Activated B cell treated with CpG ODN at 0.5 μM for 24 hours (primary cell): ENCODE data around the gene RHEBL1. TPM values are rescaled to one million over a fixed set of nuclear protein-coding genes. Genes with fewer than 3 reads are reported as not detected.
A peak's percentile ranks its signal among the peaks of the same experiment; 100 is the strongest.
"Not testable (repeated sequence)": the region's sequence is repeated elsewhere in the genome, so short reads cannot be mapped to it uniquely, and the experiment has no call there.

Source experiments
- ATAC-seq: fragments of 200-7000 bp; cut with Tn5 transposase; one replicate; pipeline ENCODE4 v1.10.0; 2021; ENCODE audit warnings: low read depth, mild to moderate bottlenecking, moderate library complexity
- CTCF ChIA-PET: fragments of 350-600 bp; sonication (Branson Sonifier 250); formaldehyde crosslinking; loops from one replicate; lab custom pipeline; 2021; ENCODE audit warnings: antibody characterized with exemption; lab: Charles Lee
- POLR2A ChIA-PET: fragments of 350-600 bp; sonication (Branson Sonifier 250); formaldehyde crosslinking; loops from one replicate; lab custom pipeline; 2021; ENCODE audit warnings: antibody characterized with exemption; lab: Charles Lee
- DNase-seq: peaks from one replicate; pipeline ENCODE4 v3.0.0; 2022
- H3K27ac Mint-ChIP-seq: one replicate; pipeline ENCODE4 v1.8.0; 2020; ENCODE audit warnings: mixed read lengths
- H3K27me3 Mint-ChIP-seq: one replicate; pipeline ENCODE4 v1.8.0; 2021; ENCODE audit warnings: mixed read lengths
- H3K36me3 Mint-ChIP-seq: one replicate; pipeline ENCODE4 v1.8.0; 2021; ENCODE audit warnings: low read depth, mixed read lengths
- H3K4me1 Mint-ChIP-seq: one replicate; pipeline ENCODE4 v1.8.0; 2021; ENCODE audit warnings: mixed read lengths
- H3K4me3 Mint-ChIP-seq: one replicate; pipeline ENCODE4 v1.8.0; 2020; ENCODE audit warnings: mild to moderate bottlenecking, mixed read lengths
- H3K9me3 Mint-ChIP-seq: one replicate; pipeline ENCODE4 v1.8.0; 2020; ENCODE audit warnings: mixed read lengths
- CTCF ChIP-seq: fragments of 200-600 bp; IDR thresholded peaks from one replicate; pipeline ENCODE4 v1.8.0; 2022; ENCODE audit warnings: antibody characterized with exemption, mild to moderate bottlenecking
- intact Hi-C: fragments of 100-400 bp; cut with micrococcal nuclease; formaldehyde crosslinking; loops from one replicate; pipeline ENCODE4 v1.15.1; 2024
- total RNA-seq: library from RNA; stranded (reverse); gene quantifications from 2 replicates; pipeline ENCODE4 v1.2.3, GENCODE V29; 2022

The RHEBL1 gene
- total RNA-seq, 1 donor from 2014 or later, result 3.2 TPM

GRCh38 chr12:49066120-49066519 lies 3.7 kb downstream of the RHEBL1 start:
- intact Hi-C loops, result loop anchor here (10.0 kb wide), 1 partner anchor 279 kb away; the partner anchor contains the start of gene DNAJC22
- Mint-ChIP-seq H3K4me3 (no peak overlapping the region), H3K9me3 (no peaks in the 10 kb centered on the region), H3K4me1 (peaks cover 24% of the 10 kb centered on the region), H3K36me3 (peaks cover 8% of the 10 kb centered on the region), H3K27me3 (no peaks in the 10 kb centered on the region), H3K27ac (no peak overlapping the region)
- no peak for TF ChIP-seq CTCF
- ChIA-PET POLR2A (interaction anchor here (1.0 to 2.3 kb wide), 2 partner anchors 22 to 65 kb away, joined by 3 to 5 read pairs; partner anchors contain the start of gene TUBA1B), CTCF (interaction anchor here (1.5 to 6.7 kb wide), 4 partner anchors 22 to 169 kb away, joined by 3 to 79 read pairs (median 22); partner anchors contain the start of genes DHH and TUBA1B)
- no peak for DNase-seq
- no peak for ATAC-seq

GRCh38 chr12:49064767-49065152 lies 5.0 kb downstream of the RHEBL1 start:
- no peaks in the 10 kb centered on the region for H3K27me3 Mint-ChIP-seq
- no peak for TF ChIP-seq CTCF
- no peak overlapping the region for H3K4me3 Mint-ChIP-seq
- POLR2A ChIA-PET, result interaction anchor here (0.8 to 3.1 kb wide), 5 partner anchors 27 to 170 kb away, joined by 3 to 11 read pairs (median 8); partner anchors contain the start of genes LMBR1L, TUBA1A and TUBA1B
- DNase-seq (no peak), ATAC-seq (no peak)
- intact Hi-C loops, result loop anchor here (1.0 to 10.0 kb wide), 5 partner anchors 24 to 280 kb away; partner anchors contain the start of gene DNAJC22
- peaks cover 11% of the 10 kb centered on the region for H3K36me3 Mint-ChIP-seq
- CTCF ChIA-PET, result interaction anchor here (0.8 to 6.7 kb wide), 18 partner anchors 9 to 233 kb away, joined by 3 to 79 read pairs (median 4); partner anchors contain the start of genes DHH and TUBA1B
- peaks cover 19% of the 10 kb centered on the region for H3K4me1 Mint-ChIP-seq
- no peaks in the 10 kb centered on the region for H3K9me3 Mint-ChIP-seq
- no peak overlapping the region for H3K27ac Mint-ChIP-seq

GRCh38 chr12:49061916-49062315 lies 7.9 kb downstream of the RHEBL1 start:
- ATAC-seq, H3K27ac Mint-ChIP-seq, H3K27me3 Mint-ChIP-seq, POLR2A ChIA-PET, H3K9me3 Mint-ChIP-seq, DNase-seq: not testable (repeated sequence)
- peak overlapping the region; percentile 97 for H3K4me3 Mint-ChIP-seq
- peaks cover 10% of the 10 kb centered on the region for H3K36me3 Mint-ChIP-seq
- CTCF ChIA-PET, result interaction anchor here (4.3 to 6.7 kb wide), 2 partner anchors 32 to 38 kb away, joined by 55 to 79 read pairs; partner anchors contain the start of gene DHH
- intact Hi-C loops, result loop anchor here (2.0 to 10.0 kb wide), 4 partner anchors 49 to 283 kb away; partner anchors contain the start of genes DDN, DNAJC22, LMBR1L and TUBA1A
- peaks cover 36% of the 10 kb centered on the region for H3K4me1 Mint-ChIP-seq

- peak overlapping the region; percentile 97 for H3K27ac Mint-ChIP-seq
- DNase-seq, result no peak
- no peaks in the 10 kb centered on the region for H3K9me3 Mint-ChIP-seq
- ChIA-PET POLR2A (interaction anchor here (0.5 to 1.5 kb wide), 3 partner anchors 49 to 127 kb away, joined by 3 to 12 read pairs (median 4); partner anchors contain the start of gene TUBA1B), CTCF (interaction anchor here (4.3 kb wide), 1 partner anchor 38 kb away, joined by 55 read pairs; no protein-coding TSS in a partner anchor)
- no peak for TF ChIP-seq CTCF
- peak; percentile 0 for ATAC-seq
- H3K4me3 Mint-ChIP-seq, result peak overlapping the region; percentile 97
- intact Hi-C loops, result loop anchor here (2.0 to 10.0 kb wide), 4 partner anchors 50 to 284 kb away; partner anchors contain the start of genes DDN, DNAJC22, LMBR1L and TUBA1A
- H3K36me3 Mint-ChIP-seq, result peaks cover 10% of the 10 kb centered on the region
- no peaks in the 10 kb centered on the region for H3K27me3 Mint-ChIP-seq
- H3K4me1 Mint-ChIP-seq, result peaks cover 43% of the 10 kb centered on the region
These were observed 8.6 kb downstream of the RHEBL1 start for GRCh38 chr12:49061157-49061650.

GRCh38 chr12:49060237-49061156 lies 9.3 kb downstream of the RHEBL1 start, which contains the start of gene KMT2D:
TSS of gene KMT2D (minus strand) at chr12:49060794. CDS start at chr12:49055324, 5,470 bp downstream.
- peak; percentile 67 for ATAC-seq
- H3K36me3 Mint-ChIP-seq, result peaks cover 15% of the 10 kb centered on the region
- DNase-seq, result peak; percentile 83
- TF ChIP-seq CTCF, result no peak
- peak within 1 kb of the TSS; percentile 97 for H3K4me3 Mint-ChIP-seq
- ChIA-PET CTCF (no interaction called here), POLR2A (interaction anchor here (0.5 to 1.5 kb wide), 8 partner anchors 9 to 173 kb away, joined by 3 to 14 read pairs (median 4); partner anchors contain the start of genes RHEBL1 and TUBA1B)
- no peaks in the 10 kb centered on the region for H3K9me3 Mint-ChIP-seq
- H3K27me3 Mint-ChIP-seq, result no peaks in the 10 kb centered on the region
- intact Hi-C loops, result loop anchor here (1.0 to 10.0 kb wide), 8 partner anchors 10 to 284 kb away; partner anchors contain the start of genes DDN, DNAJC22, LMBR1L and PRKAG1
- peak within 1 kb of the TSS; percentile 97 for H3K27ac Mint-ChIP-seq
- H3K4me1 Mint-ChIP-seq, result peaks cover 50% of the 10 kb centered on the region
